GM12878 (cell line): Measurements from ENCODE around the gene GPR78. TPM values are rescaled to one million over a fixed set of nuclear protein-coding genes. Genes with fewer than 3 reads are reported as not detected.

Source experiments
- ATAC-seq: fragments of 200-7000 bp; cut with Tn5 transposase; 3 replicates; pipeline ENCODE4 v1.9.1; 2020; ENCODE audit warnings: mild to moderate bottlenecking, moderate library complexity
- BruUV-seq: library from RNA; stranded (reverse); fragments of 400-500 nt; replicated peaks from 2 replicates; lab custom pipeline; 2021; lab: Mats Ljungman, UMichigan
- CTCF ChIA-PET: fragments of 300-600 bp; sonication (Branson Sonifier 250); formaldehyde crosslinking; extraction: SDS; loops from one replicate; lab custom pipeline; 2021; ENCODE audit warnings: inconsistent platforms; lab: Yijun Ruan, JAX
- POLR2A ChIA-PET: fragments of 350-600 bp; formaldehyde crosslinking; extraction: SDS; loops from one replicate; lab custom pipeline; 2021; ENCODE audit warnings: inconsistent platforms; lab: Charles Lee
- RAD21 ChIA-PET: fragments of 300-600 bp; sonication (Branson Sonifier 250); formaldehyde crosslinking; loops from one replicate; lab custom pipeline; 2023; ENCODE audit warnings: antibody characterized with exemption; ENCODE audit not compliant: unreplicated experiment; lab: Charles Lee
- SMC1A ChIA-PET: fragments of 300-600 bp; sonication (Branson Sonifier 250); formaldehyde crosslinking; loops from one replicate; lab custom pipeline; 2023; ENCODE audit not compliant: unreplicated experiment, uncharacterized antibody; lab: Charles Lee
- DNase-seq: peaks from one replicate; pipeline ENCODE4 v3.0.0-alpha.2; 2011; ENCODE audit warnings: low read depth, low spot score
- FAIRE-seq: peaks from 3 replicates; lab custom pipeline; 2011; peaks lifted over from hg19 to GRCh38; lab: Jason Lieb, UNC
- H2AFZ ChIP-seq: 2 replicates; pipeline ENCODE4 v1.6.0; 2011; ENCODE audit warnings: low read depth, low read length, control low read depth; ENCODE audit not compliant: control insufficient read depth
- H3K27ac ChIP-seq: 2 replicates; pipeline ENCODE4 v1.5.1; 2011; ENCODE audit warnings: control low read depth; ENCODE audit not compliant: control insufficient read depth, insufficient read depth
- H3K27me3 ChIP-seq, 2 experiments: replicated peaks in 1 of 2; 2 replicates each; pipeline versions ENCODE4 v1.6.0 to v1.6.1; 2011; ENCODE audit warnings: low read length in 1 of 2; ENCODE audit not compliant: control insufficient read depth in 2 of 2, insufficient read depth in 2 of 2
- H3K36me3 ChIP-seq, 2 experiments: 2 replicates each; pipeline ENCODE4 v1.5.1; 2011; ENCODE audit warnings: low read length in 1 of 2; ENCODE audit not compliant: control insufficient read depth in 2 of 2, insufficient read depth in 2 of 2
- H3K4me1 ChIP-seq: 2 replicates; pipeline ENCODE4 v1.6.1; 2011; ENCODE audit warnings: mild to moderate bottlenecking, low read length, moderate library complexity, mixed read lengths; ENCODE audit not compliant: control insufficient read depth, insufficient read depth
- H3K4me2 ChIP-seq: 2 replicates; pipeline ENCODE4 v1.6.0; 2011; ENCODE audit warnings: control low read depth; ENCODE audit not compliant: control insufficient read depth, insufficient read depth
- H3K4me3 ChIP-seq: fragments of 200-600 bp; sonication (generic); 2 replicates; pipeline ENCODE4 v1.5.1; 2016
- H3K79me2 ChIP-seq: 2 replicates; pipeline ENCODE4 v1.6.0; 2011; ENCODE audit warnings: low read length; ENCODE audit not compliant: control insufficient read depth, insufficient read depth
- H3K9ac ChIP-seq: 2 replicates; pipeline ENCODE4 v1.8.0; 2011; ENCODE audit warnings: low read length, control low read depth, mixed read lengths; ENCODE audit not compliant: control insufficient read depth, insufficient read depth
- H3K9me3 ChIP-seq: replicated peaks from 3 replicates; pipeline ENCODE4 v1.5.1; 2011; ENCODE audit warnings: mild to moderate bottlenecking, low read length; ENCODE audit not compliant: control insufficient read depth, insufficient read depth
- H4K20me1 ChIP-seq: 2 replicates; pipeline ENCODE4 v1.6.0; 2011; ENCODE audit not compliant: control insufficient read depth, insufficient read depth
- ATF7 ChIP-seq: fragments of 450-650 bp; IDR thresholded peaks from 2 replicates; pipeline ENCODE4 v1.6.1; 2016; ENCODE audit warnings: low read depth, mild to moderate bottlenecking
- BHLHE40 ChIP-seq, 2 experiments: fragments of 450-650 bp in 1 of 2; IDR thresholded peaks; 2 replicates each; pipeline ENCODE4 v1.6.1; 2011 to 2017; ENCODE audit warnings: low read depth in 2 of 2, borderline replicate concordance in 1 of 2, improper control_type of control experiment in 1 of 2, low read length in 1 of 2, mild to moderate bottlenecking in 1 of 2
- ETV6 ChIP-seq, 2 experiments: fragments of 450-650 bp in 1 of 2; IDR thresholded peaks in 1 of 2; conservative IDR thresholded peaks in 1 of 2; 2 replicates each; pipeline ENCODE4 v1.6.1; 2014; ENCODE audit warnings: antibody characterized with exemption in 1 of 2, borderline replicate concordance in 1 of 2, low read depth in 1 of 2, mild to moderate bottlenecking in 1 of 2, moderate library complexity in 1 of 2
- POLR2AphosphoS5 ChIP-seq: IDR thresholded peaks from 2 replicates; pipeline ENCODE4 v1.6.1; 2011; ENCODE audit warnings: mild to moderate bottlenecking, low read length, inconsistent platforms
- RCOR1 ChIP-seq: conservative IDR thresholded peaks from 2 replicates; pipeline ENCODE4 v1.6.1; 2012; ENCODE audit warnings: low read depth, low read length, improper control_type of control experiment
- STAT1 ChIP-seq: fragments of 450-650 bp; conservative IDR thresholded peaks from 2 replicates; pipeline ENCODE4 v1.6.1; 2014; ENCODE audit warnings: antibody characterized with exemption, mild to moderate bottlenecking
- ZBED1 ChIP-seq: IDR thresholded peaks from 2 replicates; pipeline ENCODE4 v1.6.1; 2016; ENCODE audit warnings: borderline replicate concordance
- ZSCAN29 ChIP-seq: fragments of 450-650 bp; IDR thresholded peaks from 2 replicates; pipeline ENCODE4 v1.6.1; 2017; ENCODE audit warnings: mild to moderate bottlenecking, moderate library complexity
- WGBS: methylation state at CpG from one replicate; pipeline ENCODE4 v1.1.6; 2016; ENCODE audit warnings: low lambda C conversion rate; ENCODE audit not compliant: insufficient replicate concordance, insufficient coverage; ENCODE audit errors: missing lambda C conversion rate; 5-methylcytosine and 5-hydroxymethylcytosine counted together
- in situ Hi-C: fragments of 300-500 bp; cut with MboI; formaldehyde crosslinking; loops from 9 replicates; pipeline ENCODE4 v1.14.3; 2018; ENCODE audit warnings: mixed read lengths
- intact Hi-C: fragments of 100-400 bp; cut with micrococcal nuclease; formaldehyde crosslinking; loops from one replicate; pipeline ENCODE4 v1.14.2; 2022; ENCODE audit not compliant: unreplicated experiment
- polyA plus RNA-seq, 11 experiments: library from polyadenylated mRNA; depleted of rRNA in 4 of 11; unstranded in 6 of 11; stranded (reverse) in 5 of 11; fragments of >200 nt; fragmentation: Nextera tagmentation in 4 of 11; fragmentation: Illumina TruSeq in 1 of 11; extraction: Ambion mirVana in 4 of 11; extraction: Trizol in 1 of 11; gene quantifications; 1 replicate in 1 of 11; 2 replicates in 10 of 11; pipeline versions ENCODE4 v1.2.1 to v1.2.3, GENCODE V29; 2011 to 2016; ENCODE audit warnings: inconsistent platforms in 2 of 11, missing spikeins in 2 of 11, low read depth in 1 of 11
- total RNA-seq, 4 experiments: library from RNA; depleted of rRNA in 3 of 4; stranded (reverse); fragments of >200 nt in 3 of 4; fragmentation: Illumina TruSeq in 1 of 4; extraction: Trizol in 1 of 4; gene quantifications; 2 replicates each; pipeline versions ENCODE4 v1.2.1 to v1.2.3, GENCODE V29; 2013 to 2021

Gene GPR78
- total and polyA plus RNA-seq, 10 of the 15 experiments (the other 5 are each of a cell fraction or from before 2014, with no cell fraction given) = 0.03 TPM; not detected in 9

- no peak for ATAC-seq
- Histone ChIP-seq H4K20me1 (no peaks in the 10 kb centered on the region), H3K4me1 (no peaks in the 10 kb centered on the region), H3K27me3 (no peaks in the 10 kb centered on the region; a peak in 1 of 4 replicates), H3K36me3 (no peaks in the 10 kb centered on the region), H3K4me2 (no peak overlapping the region), H3K9me3 (no peaks in the 10 kb centered on the region), H2AFZ (no peak overlapping the region; the same call in 1 of the 2 replicates), H3K4me3 (no peak overlapping the region), H3K27ac (no peak overlapping the region), H3K79me2 (no peaks in the 10 kb centered on the region), H3K9ac (no peak overlapping the region)
- intact Hi-C loops = loop anchor here (1.0 kb wide), 1 partner anchor 78 kb away; no protein-coding TSS in a partner anchor
- no peak for DNase-seq
- WGBS = 38% methylated on average over 8 of the region's 8 CpGs
- ChIA-PET SMC1A (no interaction called here), POLR2A (no interaction called here), RAD21 (no interaction called here), CTCF (interaction anchor here (0.6 kb wide), 1 partner anchor 75 kb away, joined by 3 read pairs; no protein-coding TSS in a partner anchor)
- FAIRE-seq = no peak
- in situ Hi-C loops = no loop called here
- TF ChIP-seq ZSCAN29 = no peak
- no peak for TF ChIP-seq POLR2AphosphoS5
- no peak for TF ChIP-seq STAT1
- TF ChIP-seq ZBED1 = no peak
- no peak for TF ChIP-seq ATF7
- TF ChIP-seq BHLHE40 (IDR thresholded peaks at IDR 0.05; ENCODE audit: borderline replicate concordance in 1 of 2, low read depth in 2 of 2, low read length in 1 of 2) = no peak
- no peak for TF ChIP-seq ETV6 (conservative IDR thresholded peaks at IDR 0.05 in 1 of 2, IDR thresholded peaks at IDR 0.05 in 1 of 2; ENCODE audit: borderline replicate concordance in 1 of 2, low read depth in 1 of 2)
- no peak for TF ChIP-seq RCOR1
- BruUV-seq = no TSS peak
These were observed 33.5 kb upstream of the GPR78 start for GRCh38 chr4:8546766-8547107.
